Measurements from ENCODE around the gene DLEU7. TPM values are rescaled to one million over a fixed set of nuclear protein-coding genes. Genes with fewer than 3 reads are reported as not detected.

Gene DLEU7
- polyA plus RNA-seq, 1 donor (not counting 4 experiments of a cell fraction or from before 2014, with no cell fraction given): not detected

- H3K27me3 ChIP-seq (ENCODE audit: control insufficient read depth, extremely low read depth, insufficient read depth, low read length): no peaks in the 10 kb centered on the region
- no peaks in the 10 kb centered on the region for H3K9me1 ChIP-seq (ENCODE audit: control insufficient read depth, extremely low read depth, insufficient read depth, low read length)
- no peak overlapping the region for H2AFZ ChIP-seq (ENCODE audit: control insufficient read depth, low read length)
- H3K4me2 ChIP-seq (ENCODE audit: control insufficient read depth, extremely low read depth, insufficient read depth, low read depth, low read length): no peak overlapping the region
- H3K27ac ChIP-seq (ENCODE audit: control insufficient read depth, insufficient read depth, low read length): no peak overlapping the region
- no peaks in the 10 kb centered on the region for H4K20me1 ChIP-seq (ENCODE audit: control insufficient read depth, extremely low read depth, insufficient read depth, low read length)
- H3K36me3 ChIP-seq (ENCODE audit: control insufficient read depth in 2 of 2, extremely low read depth in 1 of 2, insufficient read depth in 2 of 2, low read length in 2 of 2): no peaks in the 10 kb centered on the region
- H3K9ac ChIP-seq (ENCODE audit: control insufficient read depth, extremely low read depth, insufficient read depth, low read length): no peak overlapping the region
- no peaks in the 10 kb centered on the region for H3K79me2 ChIP-seq (ENCODE audit: control insufficient read depth, insufficient read depth, low read length)
- no peak for TF ChIP-seq CTCF (optimal IDR thresholded peaks at IDR 0.05 in 1 of 3, IDR thresholded peaks at IDR 0.05 in 1 of 3, conservative IDR thresholded peaks at IDR 0.05 in 1 of 3; ENCODE audit: extremely low read depth in 1 of 3, insufficient read depth in 2 of 3, low read length in 3 of 3)
- TF ChIP-seq EZH2 (IDR thresholded peaks at IDR 0.05; ENCODE audit: low read length): no peak
- H3K9me3 ChIP-seq (ENCODE audit: control insufficient read depth, low read depth, low read length): no peaks in the 10 kb centered on the region
- dilution Hi-C loops (cut with MboI; ENCODE audit: extremely low pct_ligation_motif_present, low sequenced_read_pairs): no loop called here
- H3K4me3 ChIP-seq (ENCODE audit: control insufficient read depth in 2 of 3, extremely low read depth in 1 of 3, insufficient read depth in 2 of 3, low read depth in 1 of 3, low read length in 3 of 3): no peak overlapping the region
- no peak for DNase-seq (ENCODE audit: low read depth, low spot score)
- FAIRE-seq: no peak
- no peaks in the 10 kb centered on the region for H3K4me1 ChIP-seq (ENCODE audit: control insufficient read depth, extremely low read depth, insufficient read depth, low read length)
These were observed 24.1 kb upstream of the DLEU7 start for GRCh38 chr13:50867637-50867945.

- Histone ChIP-seq H3K36me3 (ENCODE audit: control insufficient read depth in 2 of 2, extremely low read depth in 1 of 2, insufficient read depth in 2 of 2, low read length in 2 of 2) (no peaks in the 10 kb centered on the region), H3K9ac (ENCODE audit: control insufficient read depth, extremely low read depth, insufficient read depth, low read length) (no peak overlapping the region), H3K4me1 (ENCODE audit: control insufficient read depth, extremely low read depth, insufficient read depth, low read length) (no peaks in the 10 kb centered on the region), H2AFZ (ENCODE audit: control insufficient read depth, low read length) (no peak overlapping the region), H3K27ac (ENCODE audit: control insufficient read depth, insufficient read depth, low read length) (no peak overlapping the region), H3K4me2 (ENCODE audit: control insufficient read depth, extremely low read depth, insufficient read depth, low read depth, low read length) (no peak overlapping the region), H3K9me1 (ENCODE audit: control insufficient read depth, extremely low read depth, insufficient read depth, low read length) (no peaks in the 10 kb centered on the region), H3K9me3 (ENCODE audit: control insufficient read depth, low read depth, low read length) (no peaks in the 10 kb centered on the region), H4K20me1 (ENCODE audit: control insufficient read depth, extremely low read depth, insufficient read depth, low read length) (no peaks in the 10 kb centered on the region), H3K4me3 (ENCODE audit: control insufficient read depth in 2 of 3, extremely low read depth in 1 of 3, insufficient read depth in 2 of 3, low read depth in 1 of 3, low read length in 3 of 3) (no peak overlapping the region), H3K79me2 (ENCODE audit: control insufficient read depth, insufficient read depth, low read length) (no peaks in the 10 kb centered on the region), H3K27me3 (ENCODE audit: control insufficient read depth, extremely low read depth, insufficient read depth, low read length) (no peaks in the 10 kb centered on the region)
- TF ChIP-seq EZH2 (IDR thresholded peaks at IDR 0.05; ENCODE audit: low read length) (no peak), CTCF (optimal IDR thresholded peaks at IDR 0.05 in 1 of 3, IDR thresholded peaks at IDR 0.05 in 1 of 3, conservative IDR thresholded peaks at IDR 0.05 in 1 of 3; ENCODE audit: extremely low read depth in 1 of 3, insufficient read depth in 2 of 3, low read length in 3 of 3) (no peak)
- dilution Hi-C loops (cut with MboI; ENCODE audit: extremely low pct_ligation_motif_present, low sequenced_read_pairs): no loop called here
- FAIRE-seq (no peak), DNase-seq (ENCODE audit: low read depth, low spot score) (no peak)
These were observed 23.5 kb upstream of the DLEU7 start for GRCh38 chr13:50866817-50867636.
